ENCODE results near the gene KCNQ1OT1.

The KCNQ1OT1 gene

DNA sequence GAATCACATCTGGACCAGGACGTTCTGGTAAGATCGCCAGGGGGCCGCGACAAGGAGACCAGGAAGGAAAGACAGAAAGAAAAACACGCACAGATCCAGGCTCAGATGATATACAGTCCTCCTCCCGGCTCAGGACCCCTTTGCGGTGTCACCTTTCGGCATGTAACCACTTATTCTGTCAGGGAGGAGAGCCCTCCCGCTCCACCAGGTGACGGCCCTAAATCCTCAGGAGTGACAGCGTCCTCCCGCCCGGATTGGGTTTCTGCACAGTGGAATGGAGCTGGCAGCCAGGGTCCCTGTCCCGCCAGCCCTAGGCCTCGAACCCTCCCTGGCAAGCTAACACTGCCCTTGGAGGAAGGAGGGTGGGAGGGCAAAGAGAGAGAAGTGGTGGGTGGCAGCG is 24.3 kb upstream of the KCNQ1OT1 start:
- TF ChIP-seq, protein P1, sequence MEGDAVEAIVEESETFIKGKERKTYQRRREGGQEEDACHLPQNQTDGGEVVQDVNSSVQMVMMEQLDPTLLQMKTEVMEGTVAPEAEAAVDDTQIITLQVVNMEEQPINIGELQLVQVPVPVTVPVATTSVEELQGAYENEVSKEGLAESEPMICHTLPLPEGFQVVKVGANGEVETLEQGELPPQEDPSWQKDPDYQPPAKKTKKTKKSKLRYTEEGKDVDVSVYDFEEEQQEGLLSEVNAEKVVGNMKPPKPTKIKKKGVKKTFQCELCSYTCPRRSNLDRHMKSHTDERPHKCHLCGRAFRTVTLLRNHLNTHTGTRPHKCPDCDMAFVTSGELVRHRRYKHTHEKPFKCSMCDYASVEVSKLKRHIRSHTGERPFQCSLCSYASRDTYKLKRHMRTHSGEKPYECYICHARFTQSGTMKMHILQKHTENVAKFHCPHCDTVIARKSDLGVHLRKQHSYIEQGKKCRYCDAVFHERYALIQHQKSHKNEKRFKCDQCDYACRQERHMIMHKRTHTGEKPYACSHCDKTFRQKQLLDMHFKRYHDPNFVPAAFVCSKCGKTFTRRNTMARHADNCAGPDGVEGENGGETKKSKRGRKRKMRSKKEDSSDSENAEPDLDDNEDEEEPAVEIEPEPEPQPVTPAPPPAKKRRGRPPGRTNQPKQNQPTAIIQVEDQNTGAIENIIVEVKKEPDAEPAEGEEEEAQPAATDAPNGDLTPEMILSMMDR (IDR thresholded peaks at IDR 0.05; ENCODE audit: low read depth, low read length): no peak
- no peak for DNase-seq (ENCODE audit: extremely low read depth, low read depth)

GRCh38 chr11:2722955-2723354 is 23.2 kb upstream of the KCNQ1OT1 start:
- no peak for DNase-seq (ENCODE audit: extremely low read depth, low read depth)
- TF ChIP-seq, protein P1 (IDR thresholded peaks at IDR 0.05; ENCODE audit: low read depth, low read length): no peak

DNA sequence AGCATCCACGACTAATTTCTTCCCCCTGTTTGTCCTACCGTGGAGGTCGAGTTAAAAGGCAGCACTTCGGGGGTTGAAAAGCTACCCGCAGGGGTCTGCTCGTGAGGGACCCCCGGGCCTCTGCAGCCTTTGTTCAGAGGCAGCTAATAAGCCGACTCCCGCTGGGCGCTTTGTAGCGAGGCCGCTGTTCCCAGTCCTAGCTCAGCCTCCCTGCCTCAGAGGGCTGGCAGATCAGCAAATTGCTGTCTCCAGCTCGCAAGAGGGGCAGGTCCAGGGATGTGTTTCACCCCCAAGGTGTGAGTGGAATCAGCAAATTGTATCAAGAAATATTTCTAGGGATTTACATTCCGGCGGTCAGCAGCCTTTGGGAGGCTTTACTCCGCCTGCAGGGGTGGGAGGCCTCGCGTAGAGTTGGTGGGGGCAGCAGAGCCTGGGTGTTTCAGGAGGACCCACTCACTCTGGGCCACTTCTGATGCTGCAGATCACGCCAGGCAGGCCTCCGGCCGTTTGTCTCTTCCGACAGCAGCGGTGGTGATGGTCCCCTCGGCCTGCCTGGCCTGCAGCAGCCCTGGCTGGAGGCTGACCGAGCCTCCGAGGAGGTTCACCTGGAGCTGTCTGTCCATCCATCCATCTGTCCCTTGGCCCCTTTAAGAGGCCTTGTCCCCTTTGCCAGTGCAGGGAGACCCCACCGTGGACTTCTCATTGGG is 21.6 kb upstream of the KCNQ1OT1 start:
- no peak for DNase-seq (ENCODE audit: extremely low read depth, low read depth)
- TF ChIP-seq, protein P1 (IDR thresholded peaks at IDR 0.05; ENCODE audit: low read depth, low read length): no peak

DNA sequence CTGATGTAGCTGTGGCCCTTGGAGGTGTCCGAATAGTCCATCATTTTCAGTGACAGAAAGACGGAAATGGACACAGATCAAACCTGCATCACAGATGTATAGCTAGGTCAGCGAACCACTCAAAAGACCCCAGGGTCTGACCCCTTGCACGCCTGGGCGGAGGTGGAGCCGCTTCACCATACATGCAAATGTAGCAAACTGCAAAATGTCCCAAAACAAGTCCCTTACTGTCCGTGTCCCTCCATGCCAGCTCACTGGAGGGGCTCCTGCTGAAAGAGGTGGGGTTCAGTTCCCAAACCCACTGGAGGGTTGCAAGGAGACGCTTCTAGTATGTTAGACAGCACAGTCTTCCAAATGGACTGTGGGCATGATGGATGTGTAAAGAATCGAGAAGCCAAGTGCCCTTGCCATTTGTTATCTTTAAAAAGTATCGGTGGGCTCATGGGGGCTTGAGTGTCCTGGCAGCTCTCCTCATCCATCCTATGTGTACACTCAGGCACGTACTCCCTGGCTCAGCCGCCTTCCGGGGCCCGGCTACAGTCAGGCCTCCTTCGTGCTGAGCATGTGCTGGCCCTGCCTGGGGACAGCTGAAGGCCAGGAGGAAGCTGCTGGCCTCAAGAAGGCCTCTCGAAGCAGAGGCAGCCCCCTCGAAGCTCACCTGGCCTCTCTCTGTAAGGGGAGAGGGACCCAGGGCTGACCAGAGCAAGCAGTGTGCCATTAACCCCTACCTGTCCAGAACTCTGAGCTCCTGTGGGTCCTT is 20.2 kb upstream of the KCNQ1OT1 start:
- TF ChIP-seq, protein P1 (IDR thresholded peaks at IDR 0.05; ENCODE audit: low read depth, low read length): no peak
- DNase-seq (ENCODE audit: extremely low read depth, low read depth): no peak

GRCh38 chr11:2718817-2719438 is 19.1 kb upstream of the KCNQ1OT1 start:
- TF ChIP-seq, protein P1 (IDR thresholded peaks at IDR 0.05; ENCODE audit: low read depth, low read length): no peak
- no peak for DNase-seq (ENCODE audit: extremely low read depth, low read depth)

GRCh38 chr11:2717561-2718325 is 17.9 kb upstream of the KCNQ1OT1 start:
- DNase-seq (ENCODE audit: extremely low read depth, low read depth): no peak
- TF ChIP-seq, protein P1 (IDR thresholded peaks at IDR 0.05; ENCODE audit: low read depth, low read length): no peak

All from AG09319 (cell line).